ENCODE measurements around the gene P2RY14.

The P2RY14 gene

DNA sequence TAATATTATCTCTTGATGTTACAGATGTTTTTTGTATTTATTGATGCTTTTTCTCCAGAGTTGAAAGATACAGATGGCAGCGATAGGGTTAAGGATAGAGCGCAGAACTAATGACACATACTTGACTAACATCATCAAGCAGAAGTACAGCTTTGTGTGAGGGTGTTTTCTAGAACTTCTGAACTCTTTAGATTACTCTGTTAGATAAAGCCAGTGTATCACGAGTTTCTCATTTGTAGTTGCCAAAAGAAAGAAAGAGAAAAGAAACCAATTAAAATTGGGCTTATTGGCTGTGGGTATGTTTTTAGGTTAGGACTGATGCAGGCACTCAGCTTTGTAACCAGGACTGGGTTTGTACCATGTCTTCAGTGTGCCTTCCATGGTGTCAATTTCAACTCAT is 68.7 kb downstream of the P2RY14 start:
- no peak overlapping the region for H3K4me3 ChIP-seq (ENCODE audit: low read depth, low read length)
- no peak overlapping the region for H4K8ac ChIP-seq (ENCODE audit: low read depth, low read length)
- no peak overlapping the region for H2AK5ac ChIP-seq (ENCODE audit: low read length)
- H3K23ac ChIP-seq (ENCODE audit: low read length): no peak overlapping the region
- H3K18ac ChIP-seq (ENCODE audit: low read length): no peak overlapping the region
- peak overlapping the region; percentile 60 for H2BK120ac ChIP-seq (ENCODE audit: insufficient read depth, low read length, poor library complexity)
- H3K4me1 ChIP-seq (ENCODE audit: control insufficient read depth in 1 of 2, insufficient read depth in 2 of 2, low read length in 2 of 2): no peaks in the 10 kb centered on the region
- no peaks in the 10 kb centered on the region for H3K79me2 ChIP-seq (ENCODE audit: control insufficient read depth, insufficient read depth, low read length, poor library complexity)
- no peaks in the 10 kb centered on the region for H3K27me3 ChIP-seq (ENCODE audit: insufficient read depth, low read length)
- H3K36me3 ChIP-seq (ENCODE audit: control insufficient read depth in 1 of 2, insufficient read depth in 2 of 2, low read length in 2 of 2): peaks cover 2% of the 10 kb centered on the region in 2 experiments
- H3K9me3 ChIP-seq (ENCODE audit: insufficient read depth, low read depth, low read length): no peaks in the 10 kb centered on the region
- H2BK5ac ChIP-seq (ENCODE audit: low read depth, low read length, poor library complexity): peak overlapping the region; percentile 56
- H4K12ac ChIP-seq (ENCODE audit: low read depth, low read length): no peak overlapping the region
- no peak overlapping the region for H3K9ac ChIP-seq (ENCODE audit: low read length)
- peaks cover 10% of the 10 kb centered on the region for H3K79me1 ChIP-seq (ENCODE audit: low read length)
- no peak overlapping the region for H3K27ac ChIP-seq (ENCODE audit: low read depth, low read length)
- no peak for DNase-seq
- H3K4me2 ChIP-seq (ENCODE audit: low read length): no peak overlapping the region
- no CpG with 5 or more reads among the region's 3 CpGs for WGBS (ENCODE audit: extremely low coverage, insufficient coverage, insufficient read length)
- H2AFZ ChIP-seq (ENCODE audit: insufficient read depth, low read length, poor library complexity): no peak overlapping the region
- no peak overlapping the region for H3K4ac ChIP-seq (ENCODE audit: low read depth, low read length)
- peak overlapping the region; percentile 76 for H2BK12ac ChIP-seq (ENCODE audit: low read length)
- H3K14ac ChIP-seq (ENCODE audit: low read length): no peak overlapping the region
- peak overlapping the region; percentile 47 for H4K91ac ChIP-seq (ENCODE audit: low read depth, low read length)

DNA sequence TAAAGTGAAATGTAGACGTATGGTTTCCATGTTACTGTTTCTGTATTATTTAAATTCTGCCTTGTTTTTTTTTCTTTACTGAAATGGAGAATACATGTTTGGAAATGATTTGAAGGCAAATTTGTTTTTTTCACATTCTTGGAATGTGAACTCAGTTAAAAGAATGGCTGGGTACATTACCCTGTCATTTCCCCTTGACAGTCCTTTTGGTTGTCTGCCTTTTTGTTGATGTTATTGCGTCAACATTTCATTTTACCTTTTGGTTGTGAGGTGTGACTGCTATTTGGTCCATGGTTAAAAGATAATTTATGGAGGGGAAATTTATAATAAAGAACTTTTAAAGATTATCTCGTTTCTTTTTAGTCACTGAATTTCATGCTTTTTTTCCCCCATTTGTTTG is 72.1 kb downstream of the P2RY14 start:
- Histone ChIP-seq H2AFZ (ENCODE audit: insufficient read depth, low read length, poor library complexity) (no peak overlapping the region), H4K12ac (ENCODE audit: low read depth, low read length) (no peak overlapping the region), H4K8ac (ENCODE audit: low read depth, low read length) (no peak overlapping the region), H3K4me3 (ENCODE audit: low read depth, low read length) (no peak overlapping the region), H3K18ac (ENCODE audit: low read length) (no peak overlapping the region), H3K79me1 (ENCODE audit: low read length) (peaks cover 10% of the 10 kb centered on the region), H3K27me3 (ENCODE audit: insufficient read depth, low read length) (no peaks in the 10 kb centered on the region), H3K4me1 (ENCODE audit: control insufficient read depth in 1 of 2, insufficient read depth in 2 of 2, low read length in 2 of 2) (no peaks in the 10 kb centered on the region), H3K79me2 (ENCODE audit: control insufficient read depth, insufficient read depth, low read length, poor library complexity) (no peaks in the 10 kb centered on the region), H3K4ac (ENCODE audit: low read depth, low read length) (no peak overlapping the region), H3K27ac (ENCODE audit: low read depth, low read length) (no peak overlapping the region), H2BK12ac (ENCODE audit: low read length) (no peak overlapping the region), H3K14ac (ENCODE audit: low read length) (no peak overlapping the region), H3K4me2 (ENCODE audit: low read length) (no peak overlapping the region), H3K23ac (ENCODE audit: low read length) (no peak overlapping the region), H3K9me3 (ENCODE audit: insufficient read depth, low read depth, low read length) (no peaks in the 10 kb centered on the region), H3K36me3 (ENCODE audit: control insufficient read depth in 1 of 2, insufficient read depth in 2 of 2, low read length in 2 of 2) (peaks cover 0 to 2% of the 10 kb centered on the region in 2 experiments), H2BK120ac (ENCODE audit: insufficient read depth, low read length, poor library complexity) (no peak overlapping the region), H2BK5ac (ENCODE audit: low read depth, low read length, poor library complexity) (no peak overlapping the region), H2AK5ac (ENCODE audit: low read length) (no peak overlapping the region), H3K9ac (ENCODE audit: low read length) (no peak overlapping the region), H4K91ac (ENCODE audit: low read depth, low read length) (no peak overlapping the region)
- WGBS (ENCODE audit: extremely low coverage, insufficient coverage, insufficient read length): no CpG with 5 or more reads among the region's 3 CpGs
- DNase-seq: no peak

DNA sequence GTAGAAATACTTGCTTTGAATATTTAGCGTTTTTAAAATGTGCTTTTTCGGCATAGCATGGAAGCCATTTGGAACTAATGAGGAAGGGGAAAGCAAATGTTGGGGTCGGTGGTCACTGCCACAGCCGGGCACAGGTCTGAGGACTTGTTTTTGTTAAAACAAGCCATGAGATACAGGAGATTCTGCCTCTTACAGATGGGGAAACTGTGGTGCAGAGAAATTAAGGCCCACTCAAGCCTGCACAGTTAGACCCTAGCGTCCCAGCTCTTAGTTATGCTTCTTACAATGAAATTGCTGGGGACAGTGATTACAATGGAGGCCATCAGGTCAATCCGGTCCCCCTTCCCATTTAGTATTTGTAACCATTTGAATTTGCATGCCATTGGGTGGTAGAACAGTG is 72.9 kb downstream of the P2RY14 start:
- Histone ChIP-seq H3K79me2 (ENCODE audit: control insufficient read depth, insufficient read depth, low read length, poor library complexity) (no peaks in the 10 kb centered on the region), H3K4me3 (ENCODE audit: low read depth, low read length) (no peak overlapping the region), H2AK5ac (ENCODE audit: low read length) (no peak overlapping the region), H3K18ac (ENCODE audit: low read length) (peak overlapping the region; percentile 40), H3K4me1 (ENCODE audit: control insufficient read depth in 1 of 2, insufficient read depth in 2 of 2, low read length in 2 of 2) (no peaks in the 10 kb centered on the region), H3K4ac (ENCODE audit: low read depth, low read length) (no peak overlapping the region), H3K23ac (ENCODE audit: low read length) (no peak overlapping the region), H3K27me3 (ENCODE audit: insufficient read depth, low read length) (no peaks in the 10 kb centered on the region), H3K14ac (ENCODE audit: low read length) (no peak overlapping the region), H2BK5ac (ENCODE audit: low read depth, low read length, poor library complexity) (no peak overlapping the region), H2BK12ac (ENCODE audit: low read length) (no peak overlapping the region), H4K91ac (ENCODE audit: low read depth, low read length) (no peak overlapping the region), H4K12ac (ENCODE audit: low read depth, low read length) (no peak overlapping the region), H3K9me3 (ENCODE audit: insufficient read depth, low read depth, low read length) (no peaks in the 10 kb centered on the region), H3K36me3 (ENCODE audit: control insufficient read depth in 1 of 2, insufficient read depth in 2 of 2, low read length in 2 of 2) (peaks cover 0 to 2% of the 10 kb centered on the region in 2 experiments), H2AFZ (ENCODE audit: insufficient read depth, low read length, poor library complexity) (no peak overlapping the region), H3K79me1 (ENCODE audit: low read length) (peaks cover 10% of the 10 kb centered on the region), H4K8ac (ENCODE audit: low read depth, low read length) (no peak overlapping the region), H3K27ac (ENCODE audit: low read depth, low read length) (no peak overlapping the region), H3K4me2 (ENCODE audit: low read length) (no peak overlapping the region), H3K9ac (ENCODE audit: low read length) (no peak overlapping the region), H2BK120ac (ENCODE audit: insufficient read depth, low read length, poor library complexity) (no peak overlapping the region)
- no peak for DNase-seq
- no CpG with 5 or more reads among the region's 6 CpGs for WGBS (ENCODE audit: extremely low coverage, insufficient coverage, insufficient read length)

DNA sequence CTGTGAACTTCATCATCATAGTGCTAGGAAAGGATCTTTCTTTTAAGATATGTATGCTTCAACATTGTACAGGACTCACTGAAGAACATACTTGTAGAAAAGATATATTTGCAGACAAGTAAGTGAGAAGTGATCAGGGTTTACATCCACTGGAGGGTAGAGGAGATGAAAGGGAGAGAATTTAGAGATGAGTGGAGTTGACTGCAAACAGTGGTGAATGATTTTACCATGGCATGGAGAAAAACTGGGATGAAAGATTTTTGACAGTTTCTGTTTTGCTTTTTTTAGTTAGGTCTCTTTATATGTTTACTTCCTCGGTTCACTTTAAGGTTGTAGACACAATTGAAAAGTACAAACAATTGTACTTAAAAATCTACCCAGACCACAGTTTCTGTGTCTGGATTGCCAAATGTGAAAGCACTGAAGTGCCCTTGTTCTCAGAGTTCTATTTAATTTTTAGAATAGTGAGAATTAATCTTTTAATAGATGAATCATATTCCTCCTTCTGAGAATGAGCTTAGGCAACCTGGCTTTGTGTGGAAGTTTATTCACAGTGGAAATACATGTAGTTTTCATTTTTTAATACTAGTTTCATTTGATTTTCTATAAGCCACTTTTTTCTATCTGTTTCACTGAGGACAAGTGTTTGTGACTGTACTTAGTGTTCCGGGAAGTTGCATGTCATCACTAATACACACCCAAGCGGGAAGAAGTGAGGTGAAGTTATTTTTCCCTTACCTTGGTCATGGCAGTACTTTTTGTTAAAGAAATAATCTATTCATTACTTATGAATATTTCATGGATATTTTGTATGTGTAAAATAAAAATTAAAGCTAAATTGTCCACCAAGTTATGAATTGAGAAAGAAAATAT is 73.6 kb downstream of the P2RY14 start:
- Histone ChIP-seq H3K4me1 (ENCODE audit: control insufficient read depth in 1 of 2, insufficient read depth in 2 of 2, low read length in 2 of 2) (no peaks in the 10 kb centered on the region), H4K91ac (ENCODE audit: low read depth, low read length) (no peak overlapping the region), H2AK5ac (ENCODE audit: low read length) (no peak overlapping the region), H3K27me3 (ENCODE audit: insufficient read depth, low read length) (no peaks in the 10 kb centered on the region), H3K79me1 (ENCODE audit: low read length) (peaks cover 7% of the 10 kb centered on the region), H2AFZ (ENCODE audit: insufficient read depth, low read length, poor library complexity) (no peak overlapping the region), H3K9ac (ENCODE audit: low read length) (no peak overlapping the region), H2BK120ac (ENCODE audit: insufficient read depth, low read length, poor library complexity) (no peak overlapping the region), H3K4me2 (ENCODE audit: low read length) (no peak overlapping the region), H3K79me2 (ENCODE audit: control insufficient read depth, insufficient read depth, low read length, poor library complexity) (no peaks in the 10 kb centered on the region), H3K36me3 (ENCODE audit: control insufficient read depth in 1 of 2, insufficient read depth in 2 of 2, low read length in 2 of 2) (no peaks in the 10 kb centered on the region), H3K23ac (ENCODE audit: low read length) (no peak overlapping the region), H4K8ac (ENCODE audit: low read depth, low read length) (no peak overlapping the region), H3K4me3 (ENCODE audit: low read depth, low read length) (no peak overlapping the region), H2BK12ac (ENCODE audit: low read length) (no peak overlapping the region), H3K27ac (ENCODE audit: low read depth, low read length) (no peak overlapping the region), H2BK5ac (ENCODE audit: low read depth, low read length, poor library complexity) (no peak overlapping the region), H3K4ac (ENCODE audit: low read depth, low read length) (no peak overlapping the region), H3K18ac (ENCODE audit: low read length) (no peak overlapping the region), H4K12ac (ENCODE audit: low read depth, low read length) (no peak overlapping the region), H3K9me3 (ENCODE audit: insufficient read depth, low read depth, low read length) (no peaks in the 10 kb centered on the region), H3K14ac (ENCODE audit: low read length) (no peak overlapping the region)
- no CpG with 5 or more reads among the region's 3 CpGs for WGBS (ENCODE audit: extremely low coverage, insufficient coverage, insufficient read length)
- no peak for DNase-seq
